HepG2 (cell line): ENCODE results near the gene BEST3.

Experiments used
- FOSL2 ChIP-seq: sonication (generic); formaldehyde crosslinking; IDR thresholded peaks from 2 replicates; pipeline ENCODE4 v1.4.0; 2020; ENCODE audit warnings: missing genetic modification reagents
- ZNF501 ChIP-seq: sonication (generic); formaldehyde crosslinking; IDR thresholded peaks from 2 replicates; pipeline ENCODE4 v1.5.1; 2020; ENCODE audit warnings: mild to moderate bottlenecking, moderate library complexity, missing genetic modification reagents

DNA sequence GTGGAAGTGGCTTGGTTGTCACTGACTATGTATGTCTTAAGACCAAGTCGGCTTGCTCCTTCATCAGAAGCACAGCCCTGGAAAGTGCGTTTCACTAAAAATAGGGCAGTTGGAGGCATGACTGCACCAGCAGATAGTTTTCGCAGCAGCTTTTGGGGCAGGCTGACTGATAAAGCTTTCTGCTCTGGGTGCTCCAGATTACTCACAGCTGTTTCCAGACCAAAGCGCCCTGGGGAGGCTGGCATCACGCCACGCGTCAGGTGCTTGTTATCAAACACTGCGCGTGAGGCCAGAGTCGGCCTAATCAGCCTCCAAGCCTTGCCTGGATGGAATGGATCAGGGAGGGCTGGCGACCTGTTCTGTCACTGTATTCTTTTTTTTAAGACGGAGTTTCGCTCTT is 75.1 kb downstream of the BEST3 start:
- no peak for TF ChIP-seq FOSL2 (CRISPR knock-in tag)
- TF ChIP-seq ZNF501 (CRISPR knock-in tag), result no peak
